Mesothelial cell of epicardium (in vitro differentiated cells): Measurements from ENCODE around the gene LAIR2. TPM values are rescaled to one million over a fixed set of nuclear protein-coding genes. Genes with fewer than 3 reads are reported as not detected.

ENCODE experiments used
- DNase-seq, 2 experiments: peaks; one replicate each; pipeline ENCODE4 v3.0.0; 2021; ENCODE audit warnings: low spot score in 2 of 2; ENCODE audit not compliant: unreplicated experiment in 2 of 2
- H3K27ac Mint-ChIP-seq: 2 replicates; pipeline ENCODE4 v1.8.0; 2021; ENCODE audit warnings: mixed read lengths
- H3K27me3 Mint-ChIP-seq: 2 replicates; pipeline ENCODE4 v1.8.0; 2021; ENCODE audit warnings: low read depth, mixed read lengths
- H3K36me3 Mint-ChIP-seq: 2 replicates; pipeline ENCODE4 v1.8.0; 2021; ENCODE audit warnings: mixed read lengths
- H3K4me1 Mint-ChIP-seq: 2 replicates; pipeline ENCODE4 v1.8.0; 2021; ENCODE audit warnings: mixed read lengths
- H3K4me3 Mint-ChIP-seq: 2 replicates; pipeline ENCODE4 v1.8.0; 2021; ENCODE audit warnings: mild to moderate bottlenecking, moderate library complexity, mixed read lengths
- H3K9me3 Mint-ChIP-seq: 2 replicates; pipeline ENCODE4 v1.8.0; 2021; ENCODE audit warnings: mixed read lengths
- CTCF ChIP-seq: fragments of 200-600 bp; sonication (generic); IDR thresholded peaks from one replicate; pipeline ENCODE4 v1.5.0; 2021; ENCODE audit warnings: antibody characterized with exemption; ENCODE audit not compliant: unreplicated experiment
- total RNA-seq: library from RNA; stranded (reverse); gene quantifications from 3 replicates; pipeline ENCODE4 v1.2.1, GENCODE V29; 2021

Gene LAIR2
- total RNA-seq, 1 donor from 2014 or later: not detected

GRCh38 chr19:54475706-54476105 is 26.9 kb upstream of the LAIR2 start:
- Mint-ChIP-seq H3K9me3 (no peaks in the 10 kb centered on the region), H3K4me1 (peaks cover 28% of the 10 kb centered on the region), H3K27ac (no peak overlapping the region), H3K36me3 (no peaks in the 10 kb centered on the region), H3K4me3 (no peak overlapping the region), H3K27me3 (peaks cover 16% of the 10 kb centered on the region)
- TF ChIP-seq CTCF: no peak
- no peak for DNase-seq

GRCh38 chr19:54477650-54478049 is 25.0 kb upstream of the LAIR2 start:
- Mint-ChIP-seq H3K36me3 (no peaks in the 10 kb centered on the region), H3K9me3 (no peaks in the 10 kb centered on the region), H3K4me1 (peaks cover 28% of the 10 kb centered on the region), H3K4me3 (no peak overlapping the region), H3K27ac (no peak overlapping the region), H3K27me3 (peaks cover 22% of the 10 kb centered on the region)
- TF ChIP-seq CTCF: no peak
- no peak for DNase-seq

GRCh38 chr19:54478677-54479266 is 23.9 kb upstream of the LAIR2 start:
- H3K4me1 Mint-ChIP-seq: peaks cover 21% of the 10 kb centered on the region
- no peak for DNase-seq
- H3K36me3 Mint-ChIP-seq: no peaks in the 10 kb centered on the region
- H3K27ac Mint-ChIP-seq: no peak overlapping the region
- no peaks in the 10 kb centered on the region for H3K9me3 Mint-ChIP-seq
- TF ChIP-seq CTCF: peak; percentile 58
- no peak overlapping the region for H3K4me3 Mint-ChIP-seq
- H3K27me3 Mint-ChIP-seq: peaks cover 23% of the 10 kb centered on the region

GRCh38 chr19:54480051-54480450 is 22.6 kb upstream of the LAIR2 start:
- Mint-ChIP-seq H3K9me3 (no peaks in the 10 kb centered on the region), H3K4me3 (no peak overlapping the region), H3K36me3 (no peaks in the 10 kb centered on the region), H3K27me3 (peaks cover 26% of the 10 kb centered on the region), H3K27ac (no peak overlapping the region), H3K4me1 (peaks cover 13% of the 10 kb centered on the region)
- no peak for TF ChIP-seq CTCF
- DNase-seq: no peak

GRCh38 chr19:54481326-54481930 is 21.2 kb upstream of the LAIR2 start:
- TF ChIP-seq CTCF: peak; percentile 64
- Mint-ChIP-seq H3K9me3 (no peaks in the 10 kb centered on the region), H3K27ac (no peak overlapping the region), H3K27me3 (peaks cover 26% of the 10 kb centered on the region), H3K4me1 (peaks cover 13% of the 10 kb centered on the region), H3K36me3 (no peaks in the 10 kb centered on the region), H3K4me3 (no peak overlapping the region)
- DNase-seq: peak in 1 of 2 experiments; percentile 74
